Neural cell (in vitro differentiated cells): Measurements from ENCODE around the gene GMIP. TPM values are rescaled to one million over a fixed set of nuclear protein-coding genes. Genes with fewer than 3 reads are reported as not detected.

ENCODE experiments used
- H2AFZ ChIP-seq: fragments of 200-600, 300-800 bp; sonication (generic), shearing (Covaris generic); 2 replicates; pipeline ENCODE4 v1.6.0; 2014; ENCODE audit warnings: low read depth, mild to moderate bottlenecking, antibody characterized with exemption, low read length, moderate library complexity
- H3F3A ChIP-seq: fragments of 200-600 bp; shearing (Covaris generic); 2 replicates; pipeline ENCODE4 v1.6.1; 2016; ENCODE audit warnings: mild to moderate bottlenecking, moderate library complexity, mixed read lengths, antibody characterized with exemption, low read length; ENCODE audit not compliant: insufficient read depth, poor library complexity, severe bottlenecking
- H3K27ac ChIP-seq: fragments of 200-600, 300-800 bp; sonication (generic), shearing (Covaris generic); 2 replicates; pipeline ENCODE4 v1.5.1; 2014; ENCODE audit warnings: mild to moderate bottlenecking, low read length, moderate library complexity
- H3K27me3 ChIP-seq: fragments of 300-800, 200-600 bp; sonication (generic), shearing (Covaris generic); 2 replicates; pipeline ENCODE4 v1.6.0; 2014; ENCODE audit warnings: mild to moderate bottlenecking, low read depth, low read length, moderate library complexity; ENCODE audit not compliant: insufficient read depth
- H3K36me3 ChIP-seq: fragments of 300-800, 200-600 bp; sonication (generic), shearing (Covaris generic); 2 replicates; pipeline ENCODE4 v1.5.1; 2014; ENCODE audit warnings: mild to moderate bottlenecking, antibody characterized with exemption, low read length, moderate library complexity; ENCODE audit not compliant: insufficient read depth
- H3K4me2 ChIP-seq: fragments of 300-800, 200-600 bp; sonication (generic), shearing (Covaris generic); 2 replicates; pipeline ENCODE4 v1.6.0; 2014; ENCODE audit warnings: mild to moderate bottlenecking, low read length
- H3K4me3 ChIP-seq: fragments of 300-800, 200-600 bp; sonication (generic), shearing (Covaris generic); 2 replicates; pipeline ENCODE4 v1.5.1; 2014; ENCODE audit warnings: mild to moderate bottlenecking, low read length, moderate library complexity
- H3K79me2 ChIP-seq: fragments of 200-600 bp; shearing (Covaris generic); replicated peaks from 2 replicates; pipeline ENCODE4 v1.6.0; 2014; ENCODE audit warnings: mild to moderate bottlenecking, low read length, moderate library complexity; ENCODE audit not compliant: insufficient read depth
- H3K9ac ChIP-seq: fragments of 300-800, 200-600 bp; sonication (generic), shearing (Covaris generic); 2 replicates; pipeline ENCODE4 v1.6.1; 2016; ENCODE audit warnings: mild to moderate bottlenecking, low read length, mixed read lengths
- H3K9me2 ChIP-seq: fragments of 200-600 bp; shearing (Covaris generic); 2 replicates; pipeline ENCODE4 v1.6.1; 2016; ENCODE audit warnings: mild to moderate bottlenecking, low read length, mixed read lengths; ENCODE audit not compliant: insufficient read depth
- H3K9me3 ChIP-seq: fragments of 200-600, 300-800 bp; sonication (generic), shearing (Covaris generic); 2 replicates; pipeline ENCODE4 v1.6.1; 2016; ENCODE audit warnings: mild to moderate bottlenecking, mixed run types, low read length, moderate library complexity, mixed read lengths
- H4K20me1 ChIP-seq: fragments of 200-600 bp; shearing (Covaris generic); 2 replicates; pipeline ENCODE4 v1.6.1; 2016; ENCODE audit warnings: mild to moderate bottlenecking, mixed run types; ENCODE audit not compliant: insufficient read depth
- EP300 ChIP-seq: fragments of 450-650 bp; conservative IDR thresholded peaks from 2 replicates; pipeline ENCODE4 v1.6.1; 2014; ENCODE audit warnings: antibody characterized with exemption, mild to moderate bottlenecking, moderate library complexity; ENCODE audit not compliant: poor library complexity, severe bottlenecking
- EZH2 ChIP-seq: fragments of 200-600, 300-800 bp; shearing (Covaris generic), sonication (generic); IDR thresholded peaks from 2 replicates; pipeline ENCODE4 v1.6.1; 2014; ENCODE audit warnings: antibody characterized with exemption, low read length, borderline replicate concordance, mild to moderate bottlenecking; ENCODE audit not compliant: insufficient read depth, poor library complexity, severe bottlenecking
- MXI1 ChIP-seq: fragments of 450-650 bp; conservative IDR thresholded peaks from 2 replicates; pipeline ENCODE4 v1.6.1; 2014; ENCODE audit warnings: antibody characterized with exemption, mild to moderate bottlenecking; ENCODE audit not compliant: poor library complexity, severe bottlenecking
- POLR2AphosphoS5 ChIP-seq: IDR thresholded peaks from 2 replicates; pipeline ENCODE4 v1.6.1; 2012
- RAD21 ChIP-seq: fragments of 450-650 bp; conservative IDR thresholded peaks from 2 replicates; pipeline ENCODE4 v1.6.1; 2014; ENCODE audit warnings: antibody characterized with exemption, mild to moderate bottlenecking, moderate library complexity
- SMC3 ChIP-seq: fragments of 450-650 bp; conservative IDR thresholded peaks from 2 replicates; pipeline ENCODE4 v1.6.1; 2014; ENCODE audit warnings: antibody characterized with exemption, mild to moderate bottlenecking, moderate library complexity; ENCODE audit not compliant: poor library complexity
- TAF1 ChIP-seq: IDR thresholded peaks from 2 replicates; pipeline ENCODE4 v1.6.1; 2012; ENCODE audit warnings: low read depth
- polyA plus RNA-seq: library from polyadenylated mRNA; depleted of rRNA; stranded (reverse); fragments of >200 nt; gene quantifications from 2 replicates; pipeline ENCODE4 v1.2.3, GENCODE V29; 2014
- TF ChIP-seq, protein P1 (sequence below): fragments of 450-650 bp; IDR thresholded peaks from 2 replicates; pipeline ENCODE4 v1.5.1; 2014; ENCODE audit warnings: antibody characterized with exemption, mild to moderate bottlenecking, moderate library complexity; ENCODE audit not compliant: poor library complexity, severe bottlenecking
- TF ChIP-seq, protein P2 (sequence below): IDR thresholded peaks from 2 replicates; pipeline ENCODE4 v1.6.1; 2012; ENCODE audit warnings: borderline replicate concordance

Gene GMIP
- polyA plus RNA-seq, 1 donor from 2014 or later, result 18.4 TPM

DNA sequence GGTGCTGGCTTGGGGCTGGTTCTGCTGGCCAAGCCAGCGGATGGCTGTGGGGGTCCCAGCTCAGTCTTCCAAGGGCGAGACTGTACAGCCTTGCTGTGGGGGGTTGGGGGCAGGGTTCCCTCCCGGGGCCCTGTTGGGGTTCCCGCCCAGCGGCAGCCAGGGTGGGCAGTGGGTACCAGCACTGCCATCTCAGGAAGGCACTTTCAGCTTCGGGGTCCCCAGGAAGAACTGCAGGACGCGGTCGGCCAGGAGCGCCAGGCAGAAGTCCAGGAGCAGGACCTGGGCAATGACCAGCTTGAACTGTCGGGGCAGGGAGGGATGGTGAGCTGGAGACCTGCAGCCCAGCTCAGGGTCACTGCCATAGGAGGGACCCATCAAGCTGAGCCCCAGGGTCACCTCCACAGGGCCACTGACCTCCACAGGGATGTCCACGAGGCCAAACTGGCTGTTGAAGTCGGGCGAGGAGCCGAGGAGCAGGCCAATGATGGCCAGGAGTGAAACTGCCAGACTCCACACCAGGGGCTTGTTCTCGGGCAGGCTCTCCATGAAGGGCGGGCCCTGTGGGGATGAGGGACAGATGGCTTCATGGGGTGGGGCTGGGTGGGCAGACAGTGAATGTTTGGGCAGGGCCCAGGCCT, 1.9 kb upstream of the GMIP start:
- Histone ChIP-seq H3K27me3 (no peaks in the 10 kb centered on the region), H3K36me3 (no peaks in the 10 kb centered on the region), H4K20me1 (no peaks in the 10 kb centered on the region), H2AFZ (no peak overlapping the region), H3K9ac (no peak overlapping the region), H3K4me3 (no peak overlapping the region), H3K9me2 (no peaks in the 10 kb centered on the region), H3K4me2 (no peak overlapping the region), H3F3A (no peaks in the 10 kb centered on the region), H3K79me2 (peaks cover 3% of the 10 kb centered on the region), H3K9me3 (no peaks in the 10 kb centered on the region), H3K27ac (no peak overlapping the region)
- TF ChIP-seq EP300 (no peak), TAF1 (no peak), EZH2 (no peak), MXI1 (no peak), RAD21 (no peak), SMC3 (no peak), POLR2AphosphoS5 (no peak)
- TF ChIP-seq, protein P1, sequence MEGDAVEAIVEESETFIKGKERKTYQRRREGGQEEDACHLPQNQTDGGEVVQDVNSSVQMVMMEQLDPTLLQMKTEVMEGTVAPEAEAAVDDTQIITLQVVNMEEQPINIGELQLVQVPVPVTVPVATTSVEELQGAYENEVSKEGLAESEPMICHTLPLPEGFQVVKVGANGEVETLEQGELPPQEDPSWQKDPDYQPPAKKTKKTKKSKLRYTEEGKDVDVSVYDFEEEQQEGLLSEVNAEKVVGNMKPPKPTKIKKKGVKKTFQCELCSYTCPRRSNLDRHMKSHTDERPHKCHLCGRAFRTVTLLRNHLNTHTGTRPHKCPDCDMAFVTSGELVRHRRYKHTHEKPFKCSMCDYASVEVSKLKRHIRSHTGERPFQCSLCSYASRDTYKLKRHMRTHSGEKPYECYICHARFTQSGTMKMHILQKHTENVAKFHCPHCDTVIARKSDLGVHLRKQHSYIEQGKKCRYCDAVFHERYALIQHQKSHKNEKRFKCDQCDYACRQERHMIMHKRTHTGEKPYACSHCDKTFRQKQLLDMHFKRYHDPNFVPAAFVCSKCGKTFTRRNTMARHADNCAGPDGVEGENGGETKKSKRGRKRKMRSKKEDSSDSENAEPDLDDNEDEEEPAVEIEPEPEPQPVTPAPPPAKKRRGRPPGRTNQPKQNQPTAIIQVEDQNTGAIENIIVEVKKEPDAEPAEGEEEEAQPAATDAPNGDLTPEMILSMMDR, result no peak
- TF ChIP-seq, protein P2, sequence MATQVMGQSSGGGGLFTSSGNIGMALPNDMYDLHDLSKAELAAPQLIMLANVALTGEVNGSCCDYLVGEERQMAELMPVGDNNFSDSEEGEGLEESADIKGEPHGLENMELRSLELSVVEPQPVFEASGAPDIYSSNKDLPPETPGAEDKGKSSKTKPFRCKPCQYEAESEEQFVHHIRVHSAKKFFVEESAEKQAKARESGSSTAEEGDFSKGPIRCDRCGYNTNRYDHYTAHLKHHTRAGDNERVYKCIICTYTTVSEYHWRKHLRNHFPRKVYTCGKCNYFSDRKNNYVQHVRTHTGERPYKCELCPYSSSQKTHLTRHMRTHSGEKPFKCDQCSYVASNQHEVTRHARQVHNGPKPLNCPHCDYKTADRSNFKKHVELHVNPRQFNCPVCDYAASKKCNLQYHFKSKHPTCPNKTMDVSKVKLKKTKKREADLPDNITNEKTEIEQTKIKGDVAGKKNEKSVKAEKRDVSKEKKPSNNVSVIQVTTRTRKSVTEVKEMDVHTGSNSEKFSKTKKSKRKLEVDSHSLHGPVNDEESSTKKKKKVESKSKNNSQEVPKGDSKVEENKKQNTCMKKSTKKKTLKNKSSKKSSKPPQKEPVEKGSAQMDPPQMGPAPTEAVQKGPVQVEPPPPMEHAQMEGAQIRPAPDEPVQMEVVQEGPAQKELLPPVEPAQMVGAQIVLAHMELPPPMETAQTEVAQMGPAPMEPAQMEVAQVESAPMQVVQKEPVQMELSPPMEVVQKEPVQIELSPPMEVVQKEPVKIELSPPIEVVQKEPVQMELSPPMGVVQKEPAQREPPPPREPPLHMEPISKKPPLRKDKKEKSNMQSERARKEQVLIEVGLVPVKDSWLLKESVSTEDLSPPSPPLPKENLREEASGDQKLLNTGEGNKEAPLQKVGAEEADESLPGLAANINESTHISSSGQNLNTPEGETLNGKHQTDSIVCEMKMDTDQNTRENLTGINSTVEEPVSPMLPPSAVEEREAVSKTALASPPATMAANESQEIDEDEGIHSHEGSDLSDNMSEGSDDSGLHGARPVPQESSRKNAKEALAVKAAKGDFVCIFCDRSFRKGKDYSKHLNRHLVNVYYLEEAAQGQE, result no peak

DNA sequence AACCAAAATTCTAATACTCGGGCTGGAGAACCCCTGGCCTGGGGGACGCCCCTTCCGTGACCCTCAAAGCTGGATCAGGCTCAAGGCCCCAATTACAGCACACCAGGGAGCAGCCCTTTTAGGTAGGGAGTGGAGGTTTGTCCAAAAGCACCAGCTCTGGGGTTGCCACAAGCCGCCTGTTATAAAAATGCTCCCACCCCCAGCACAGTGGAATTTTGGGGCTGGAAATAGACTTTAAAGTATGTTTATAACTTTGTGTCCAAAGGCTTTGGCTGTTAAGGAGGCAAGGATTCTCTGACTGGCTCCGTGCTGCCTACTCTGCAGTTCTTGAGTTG, 564 bp upstream of the GMIP start:
- no peaks in the 10 kb centered on the region for H3K36me3 ChIP-seq
- H3K9ac ChIP-seq, result no peak overlapping the region
- H3K4me2 ChIP-seq, result no peak overlapping the region

More for the DNA sequence above, 564 bp upstream of the GMIP start:
- H3K9me3 ChIP-seq, result no peaks in the 10 kb centered on the region
- no peaks in the 10 kb centered on the region for H3K9me2 ChIP-seq
- H4K20me1 ChIP-seq, result no peaks in the 10 kb centered on the region
- no peak overlapping the region for H2AFZ ChIP-seq
- H3F3A ChIP-seq, result no peaks in the 10 kb centered on the region
- TF ChIP-seq SMC3 (no peak), EZH2 (no peak), EP300 (no peak), TAF1 (no peak), POLR2AphosphoS5 (no peak), RAD21 (no peak), MXI1 (no peak)
- TF ChIP-seq, protein P2, result no peak
- TF ChIP-seq, protein P1, result no peak
- no peak overlapping the region for H3K27ac ChIP-seq
- no peaks in the 10 kb centered on the region for H3K27me3 ChIP-seq
- H3K4me3 ChIP-seq, result peak overlapping the region; percentile 92
- peaks cover 3% of the 10 kb centered on the region for H3K79me2 ChIP-seq
